Breast epithelium (tissue), 3 donors: ENCODE data around the gene TMEM266.

Experiments
- CTCF ChIP-seq, 3 donors: fragments of 450-650 bp; IDR thresholded peaks; one replicate each; pipeline ENCODE4 v1.5.1; 2016 to 2017; ENCODE audit warnings: antibody characterized with exemption in 3 of 3, mild to moderate bottlenecking in 3 of 3, moderate library complexity in 3 of 3
- POLR2AphosphoS5 ChIP-seq, 3 donors: sonication (generic); formaldehyde crosslinking; IDR thresholded peaks; one replicate each; pipeline ENCODE4 v1.6.1; 2017; ENCODE audit warnings: antibody characterized with exemption in 3 of 3

- no peak for TF ChIP-seq CTCF (IDR thresholded peaks at IDR 0.05)
- TF ChIP-seq POLR2AphosphoS5 (IDR thresholded peaks at IDR 0.05): no peak
Observed at GRCh38 chr15:76065793-76066192, 6.0 kb downstream of the TMEM266 start.
